DOHH2 (cell line): ENCODE results near the gene PGF.

Experiments used
- H3F3A ChIP-seq: fragments of 200-600 bp; sonication (generic), shearing (Covaris generic); 2 replicates; pipeline ENCODE4 v1.6.0; 2016; ENCODE audit warnings: antibody characterized with exemption, mild to moderate bottlenecking; ENCODE audit not compliant: control insufficient read depth, insufficient read depth
- H3K27ac ChIP-seq: fragments of 200-600 bp; sonication (generic); 2 replicates; pipeline ENCODE4 v1.5.1; 2014; ENCODE audit warnings: low read depth, mild to moderate bottlenecking, low read length, moderate library complexity
- H3K27me3 ChIP-seq: fragments of 200-600 bp; sonication (generic); 2 replicates; pipeline ENCODE4 v1.6.1; 2014; ENCODE audit warnings: mild to moderate bottlenecking, low read length, mixed read lengths; ENCODE audit not compliant: control insufficient read depth
- H3K36me3 ChIP-seq: fragments of 200-600 bp; sonication (generic); 2 replicates; pipeline ENCODE4 v1.6.1; 2014; ENCODE audit warnings: mild to moderate bottlenecking, low read length, moderate library complexity, mixed read lengths; ENCODE audit not compliant: control insufficient read depth
- H3K4me1 ChIP-seq: fragments of 200-600 bp; sonication (generic); 2 replicates; pipeline ENCODE4 v1.6.1; 2014; ENCODE audit warnings: mild to moderate bottlenecking, low read length, mixed read lengths; ENCODE audit not compliant: control insufficient read depth
- H3K4me2 ChIP-seq: fragments of 200-600 bp; sonication (generic); 2 replicates; pipeline ENCODE4 v1.6.0; 2014; ENCODE audit warnings: mild to moderate bottlenecking, low read length, moderate library complexity
- H3K4me3 ChIP-seq: fragments of 200-600 bp; sonication (generic); 2 replicates; pipeline ENCODE4 v1.5.1; 2014; ENCODE audit warnings: mild to moderate bottlenecking, low read length, mixed read lengths
- H3K79me2 ChIP-seq: fragments of 200-600 bp; sonication (generic); 2 replicates; pipeline ENCODE4 v1.6.1; 2014; ENCODE audit warnings: mild to moderate bottlenecking, low read length, mixed read lengths; ENCODE audit not compliant: control insufficient read depth
- H3K9me2 ChIP-seq: fragments of 200-600 bp; sonication (generic); replicated peaks from 2 replicates; pipeline ENCODE4 v1.6.1; 2014; ENCODE audit warnings: mild to moderate bottlenecking, low read length, mixed read lengths; ENCODE audit not compliant: control insufficient read depth
- H3K9me3 ChIP-seq: fragments of 200-600 bp; sonication (generic); 2 replicates; pipeline ENCODE4 v1.6.1; 2014; ENCODE audit warnings: antibody characterized with exemption, low read length, mixed read lengths; ENCODE audit not compliant: control insufficient read depth, insufficient read depth
- H4K20me1 ChIP-seq: fragments of 200-600 bp; sonication (generic); 2 replicates; pipeline ENCODE4 v1.6.0; 2014; ENCODE audit warnings: low read depth, mild to moderate bottlenecking, antibody characterized with exemption, low read length, moderate library complexity; ENCODE audit not compliant: control insufficient read depth, insufficient read depth
- CTCF ChIP-seq: fragments of 200-600 bp; sonication (generic); IDR thresholded peaks from one replicate; pipeline ENCODE4 v1.5.1; 2014; ENCODE audit warnings: antibody characterized with exemption, mild to moderate bottlenecking, low read depth, low read length; ENCODE audit not compliant: poor library complexity, severe bottlenecking
- EZH2phosphoT487 ChIP-seq: fragments of 200-600 bp; sonication (generic); IDR thresholded peaks from 2 replicates; pipeline ENCODE4 v1.6.1; 2017; ENCODE audit warnings: borderline replicate concordance, mild to moderate bottlenecking, antibody characterized with exemption, low read length, moderate library complexity, mixed read lengths

The PGF gene

DNA sequence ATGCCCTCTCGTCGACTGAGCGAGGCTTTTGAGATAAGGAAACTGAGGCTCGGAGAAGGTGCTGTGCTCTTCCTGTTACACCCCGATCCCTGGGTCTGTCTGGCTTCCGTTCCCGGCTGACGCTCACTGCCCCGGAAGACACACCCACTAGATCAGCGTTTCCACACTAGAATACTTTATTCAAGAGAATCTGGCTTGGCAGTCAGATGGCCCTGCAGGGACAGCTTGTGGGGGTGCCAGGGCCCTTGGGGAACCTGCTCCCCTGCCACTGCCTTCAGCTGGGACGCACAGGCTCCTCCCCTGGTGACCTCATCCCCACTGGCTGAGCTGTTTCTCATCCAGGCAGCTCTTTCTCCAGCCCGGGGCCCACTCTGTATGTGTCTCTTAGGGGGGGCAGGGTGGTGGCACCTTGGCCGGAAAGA is 13.7 kb downstream of the PGF start:
- H3K27ac ChIP-seq = peak overlapping the region; percentile 85
- H3K4me2 ChIP-seq = peak overlapping the region; percentile 99
- H3K4me3 ChIP-seq = peak overlapping the region; percentile 68

DNA sequence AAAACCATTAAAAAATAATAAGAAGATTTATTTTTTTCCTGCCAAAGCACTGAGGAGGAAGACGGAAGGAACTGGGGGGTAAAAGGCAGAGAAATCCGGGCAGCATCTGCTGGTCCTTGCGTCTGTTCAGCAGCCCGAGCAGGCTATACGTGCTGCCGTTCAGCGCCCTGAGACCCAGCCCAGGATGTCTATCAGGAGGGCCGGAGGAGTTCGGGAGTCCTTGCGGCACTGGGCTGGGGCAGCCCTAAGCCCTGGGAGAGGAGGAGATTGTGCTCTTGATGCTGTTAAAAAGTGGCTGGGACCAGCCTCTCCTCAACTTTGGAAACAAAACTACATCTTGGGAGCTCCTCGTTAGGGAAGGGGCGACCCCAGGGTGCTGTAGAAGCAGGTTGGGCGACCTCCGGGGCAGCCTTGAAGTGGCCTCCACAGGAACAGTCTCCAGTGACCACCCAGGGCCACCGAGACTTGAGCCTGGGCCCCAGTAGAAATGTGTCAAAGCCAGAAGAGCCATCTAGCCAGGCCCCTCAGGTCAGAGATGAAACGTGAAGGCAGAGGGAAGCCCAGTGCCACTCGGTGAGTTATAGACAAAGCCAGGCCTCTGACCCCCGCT is 14.3 kb downstream of the PGF start:
- Histone ChIP-seq H3K9me3 (no peaks in the 10 kb centered on the region), H3K9me2 (no peaks in the 10 kb centered on the region), H3K79me2 (0 out of 2 replicates have a peak, but pooled peaks cover 3% of the 10 kb centered on the region), H3K4me3 (peak overlapping the region; percentile 68), H3F3A (peaks cover 25% of the 10 kb centered on the region), H3K27ac (peak overlapping the region; percentile 85), H4K20me1 (no peaks in the 10 kb centered on the region), H3K27me3 (no peaks in the 10 kb centered on the region), H3K36me3 (no peaks in the 10 kb centered on the region), H3K4me2 (peak overlapping the region; percentile 99), H3K4me1 (peaks cover 50% of the 10 kb centered on the region)
- TF ChIP-seq EZH2phosphoT487 (no peak), CTCF (no peak)

More for the DNA sequence above, 13.7 kb downstream of the PGF start:
- H3K9me3 ChIP-seq = no peaks in the 10 kb centered on the region
- H3F3A ChIP-seq = peaks cover 25% of the 10 kb centered on the region
- no peak for TF ChIP-seq EZH2phosphoT487
- no peak for TF ChIP-seq CTCF
- no peaks in the 10 kb centered on the region for H3K9me2 ChIP-seq
- no peaks in the 10 kb centered on the region for H3K27me3 ChIP-seq
- H4K20me1 ChIP-seq = no peaks in the 10 kb centered on the region
- peaks cover 56% of the 10 kb centered on the region for H3K4me1 ChIP-seq
- no peaks in the 10 kb centered on the region for H3K36me3 ChIP-seq
- 0 out of 2 replicates have a peak, but pooled peaks cover 3% of the 10 kb centered on the region for H3K79me2 ChIP-seq

- Histone ChIP-seq H3K79me2 (0 out of 2 replicates have a peak, but pooled peaks cover 3% of the 10 kb centered on the region), H3K4me1 (peaks cover 44% of the 10 kb centered on the region), H3K9me2 (no peaks in the 10 kb centered on the region), H3K4me2 (no peak overlapping the region), H3K36me3 (no peaks in the 10 kb centered on the region), H3K9me3 (no peaks in the 10 kb centered on the region), H3K4me3 (no peak overlapping the region), H3F3A (peaks cover 25% of the 10 kb centered on the region), H3K27me3 (no peaks in the 10 kb centered on the region), H3K27ac (no peak overlapping the region), H4K20me1 (no peaks in the 10 kb centered on the region)
- no peak for TF ChIP-seq CTCF
- TF ChIP-seq EZH2phosphoT487 = no peak
Measured at GRCh38 chr14:74938531-74939495, 16.6 kb downstream of the PGF start.
